COLO668 (cell line): Measurements from ENCODE around the gene PTTG1IP.

ENCODE experiments used
- DNase-seq: peaks from one replicate; lab custom pipeline; 2025; ENCODE audit not compliant: unreplicated experiment; lab: John Stamatoyannopoulos, UW

The PTTG1IP gene

GRCh38 chr21:44869781-44870747 is 3.4 kb downstream of the PTTG1IP start:
- DNase-seq: no peak

- no peak for DNase-seq
These were observed 4.8 kb downstream of the PTTG1IP start for GRCh38 chr21:44868707-44869106.

- no peak for DNase-seq
These were observed 5.3 kb downstream of the PTTG1IP start for GRCh38 chr21:44867999-44868700.

- DNase-seq: no peak
These were observed 6.0 kb downstream of the PTTG1IP start for GRCh38 chr21:44867464-44867863.

GRCh38 chr21:44866780-44867179 is 6.7 kb downstream of the PTTG1IP start:
- DNase-seq: no peak

GRCh38 chr21:44865561-44866280 is 7.8 kb downstream of the PTTG1IP start:
- no peak for DNase-seq

- no peak for DNase-seq
These were observed 10.4 kb downstream of the PTTG1IP start for GRCh38 chr21:44862869-44863685.

- DNase-seq: no peak
These were observed 14.7 kb downstream of the PTTG1IP start for GRCh38 chr21:44858791-44859190.

GRCh38 chr21:44858291-44858690 is 15.2 kb downstream of the PTTG1IP start:
- no peak for DNase-seq

- no peak for DNase-seq
These were observed 16.2 kb downstream of the PTTG1IP start for GRCh38 chr21:44857127-44857892.

- no peak for DNase-seq
These were observed 17.4 kb downstream of the PTTG1IP start for GRCh38 chr21:44856131-44856530.

GRCh38 chr21:44855572-44855971 is 17.9 kb downstream of the PTTG1IP start:
- DNase-seq: no peak

GRCh38 chr21:44854664-44855446 is 18.6 kb downstream of the PTTG1IP start:
- DNase-seq: no peak

GRCh38 chr21:44854391-44854663 is 19.2 kb downstream of the PTTG1IP start:
- DNase-seq: no peak

GRCh38 chr21:44853601-44854390 is 19.7 kb downstream of the PTTG1IP start:
- DNase-seq: no peak

GRCh38 chr21:44850905-44851657 is 22.4 kb downstream of the PTTG1IP start:
- no peak for DNase-seq

- no peak for DNase-seq
These were observed 23.2 kb downstream of the PTTG1IP start for GRCh38 chr21:44850208-44850800.
